Neural progenitor cell (in vitro differentiated cells): ENCODE data around the gene ZIC4. TPM values are rescaled to one million over a fixed set of nuclear protein-coding genes. Genes with fewer than 3 reads are reported as not detected.

Source experiments
- DNase-seq: peaks from one replicate; pipeline ENCODE4 v3.0.0-alpha.2; 2016; ENCODE audit warnings: low spot score
- H2AFZ ChIP-seq: fragments of 200-600 bp; sonication (generic); replicated peaks from 2 replicates; pipeline ENCODE4 v1.6.1; 2016; ENCODE audit warnings: antibody characterized with exemption
- H3F3A ChIP-seq: fragments of 200-600 bp; sonication (generic); 2 replicates; pipeline ENCODE4 v1.6.1; 2016; ENCODE audit warnings: antibody characterized with exemption, low read depth
- H3K27ac ChIP-seq: fragments of 200-600 bp; sonication (generic); 2 replicates; pipeline ENCODE4 v1.5.1; 2016; ENCODE audit warnings: mild to moderate bottlenecking
- H3K27me3 ChIP-seq: fragments of 200-600 bp; sonication (generic); 2 replicates; pipeline ENCODE4 v1.6.1; 2016; ENCODE audit warnings: mild to moderate bottlenecking, moderate library complexity
- H3K36me3 ChIP-seq: fragments of 200-600 bp; sonication (generic); 2 replicates; pipeline ENCODE4 v1.5.1; 2016
- H3K4me1 ChIP-seq: fragments of 200-600 bp; sonication (generic); 2 replicates; pipeline ENCODE4 v1.6.1; 2016; ENCODE audit warnings: mixed run types
- H3K4me2 ChIP-seq: fragments of 200-600 bp; sonication (generic); 2 replicates; pipeline ENCODE4 v1.6.1; 2016
- H3K4me3 ChIP-seq: fragments of 200-600 bp; sonication (generic); 2 replicates; pipeline ENCODE4 v1.5.1; 2016
- H3K79me2 ChIP-seq: fragments of 200-600 bp; sonication (generic); 2 replicates; pipeline ENCODE4 v1.6.1; 2016; ENCODE audit warnings: low read depth
- H3K9ac ChIP-seq: fragments of 200-600 bp; sonication (generic); 2 replicates; pipeline ENCODE4 v1.6.1; 2016
- H3K9me3 ChIP-seq: fragments of 200-600 bp; sonication (generic); 2 replicates; pipeline ENCODE4 v1.5.1; 2016; ENCODE audit warnings: low read depth
- H4K20me1 ChIP-seq: fragments of 200-600 bp; sonication (generic); 2 replicates; pipeline ENCODE4 v1.6.1; 2016; ENCODE audit warnings: low read depth
- H3K27ac Mint-ChIP-seq: 3 replicates; pipeline ENCODE4 v1.8.0; 2021; ENCODE audit warnings: mixed read lengths
- H3K27me3 Mint-ChIP-seq: 2 replicates; pipeline ENCODE4 v1.8.0; 2022; ENCODE audit warnings: low read depth, mild to moderate bottlenecking, inconsistent platforms, moderate library complexity, mixed read lengths; ENCODE audit not compliant: insufficient read depth
- H3K36me3 Mint-ChIP-seq: 3 replicates; pipeline ENCODE4 v1.8.0; 2021; ENCODE audit warnings: mixed read lengths
- H3K4me1 Mint-ChIP-seq: 3 replicates; pipeline ENCODE4 v1.8.0; 2021; ENCODE audit warnings: mixed read lengths
- H3K4me3 Mint-ChIP-seq: 3 replicates; pipeline ENCODE4 v1.8.0; 2021; ENCODE audit warnings: mild to moderate bottlenecking, moderate library complexity, mixed read lengths
- H3K9me3 Mint-ChIP-seq: 3 replicates; pipeline ENCODE4 v1.8.0; 2020; ENCODE audit warnings: mixed read lengths
- EZH2 ChIP-seq: fragments of 200-600 bp; sonication (generic); IDR thresholded peaks from 2 replicates; pipeline ENCODE4 v1.6.1; 2017; ENCODE audit warnings: antibody characterized with exemption, mild to moderate bottlenecking, moderate library complexity
- EZH2phosphoT487 ChIP-seq: fragments of 200-600 bp; sonication (generic); IDR thresholded peaks from 2 replicates; pipeline ENCODE4 v1.6.1; 2017; ENCODE audit warnings: antibody characterized with exemption
- total RNA-seq: library from RNA; depleted of rRNA; stranded (reverse); fragments of >200 nt; gene quantifications from 2 replicates; pipeline ENCODE4 v1.2.3, GENCODE V29; 2015; ENCODE audit warnings: low replicate concordance
- TF ChIP-seq, protein P1 (sequence below): fragments of 200-600 bp; sonication (generic); IDR thresholded peaks from 2 replicates; pipeline ENCODE4 v1.5.1; 2017; ENCODE audit warnings: antibody characterized with exemption, mild to moderate bottlenecking

ZIC4 gene
- total RNA-seq, 1 donor from 2014 or later, result 0.64 TPM

DNA sequence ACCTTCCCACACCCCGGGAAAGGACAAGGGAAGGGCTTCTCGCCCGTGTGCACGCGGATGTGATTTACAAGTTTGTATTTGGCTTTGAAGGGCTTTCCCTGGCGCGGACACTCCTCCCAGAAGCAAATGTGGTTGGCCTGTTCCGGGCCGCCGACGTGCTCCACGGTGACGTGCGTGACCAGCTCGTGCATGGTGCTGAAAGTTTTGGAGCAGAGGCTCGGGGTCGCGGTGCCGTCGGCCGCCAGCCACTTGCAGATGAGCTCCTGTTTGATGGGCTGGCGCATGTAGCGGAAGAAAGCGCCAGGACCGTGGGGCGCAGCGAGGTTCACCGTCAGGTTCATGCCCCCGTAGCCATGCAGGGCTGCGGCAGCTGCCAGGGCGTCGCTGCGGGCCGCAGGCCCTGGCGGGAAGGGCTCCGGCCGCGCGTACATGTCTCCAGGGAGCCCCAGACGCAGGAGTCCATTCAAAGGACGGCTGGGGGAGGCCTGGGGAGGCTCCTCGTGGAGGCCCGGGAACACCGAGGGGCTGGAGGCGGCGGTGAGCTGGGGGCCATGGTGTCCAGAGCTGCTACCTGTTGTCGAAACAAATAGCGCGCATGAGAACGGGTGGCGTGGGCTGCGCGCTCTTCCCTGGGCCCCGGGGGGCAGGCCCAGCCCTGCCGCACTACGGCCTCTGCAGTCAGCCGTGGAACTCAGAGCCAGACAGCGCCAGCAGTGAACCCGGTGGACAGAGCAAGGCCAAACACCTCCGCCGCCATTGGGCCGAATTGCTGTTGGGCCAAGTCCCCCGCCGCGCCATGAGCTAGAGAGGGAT, 10.2 kb downstream of the ZIC4 start:
- peaks cover 59% of the 10 kb centered on the region for H3F3A ChIP-seq
- Mint-ChIP-seq H3K27ac (peak overlapping the region; percentile 100), H3K4me3 (peak overlapping the region; percentile 91), H3K4me1 (peaks cover 74% of the 10 kb centered on the region), H3K27me3 (peaks cover 43% of the 10 kb centered on the region), H3K36me3 (peaks cover 56% of the 10 kb centered on the region), H3K9me3 (peaks cover 12% of the 10 kb centered on the region)
- peak; percentile 54 for DNase-seq
- peak overlapping the region; percentile 75 for H3K4me2 ChIP-seq
- H3K36me3 ChIP-seq, result no peaks in the 10 kb centered on the region
- peaks cover 53% of the 10 kb centered on the region for H3K4me1 ChIP-seq
- TF ChIP-seq EZH2 (peak; percentile 97), EZH2phosphoT487 (peak; percentile 87)
- TF ChIP-seq, protein P1, sequence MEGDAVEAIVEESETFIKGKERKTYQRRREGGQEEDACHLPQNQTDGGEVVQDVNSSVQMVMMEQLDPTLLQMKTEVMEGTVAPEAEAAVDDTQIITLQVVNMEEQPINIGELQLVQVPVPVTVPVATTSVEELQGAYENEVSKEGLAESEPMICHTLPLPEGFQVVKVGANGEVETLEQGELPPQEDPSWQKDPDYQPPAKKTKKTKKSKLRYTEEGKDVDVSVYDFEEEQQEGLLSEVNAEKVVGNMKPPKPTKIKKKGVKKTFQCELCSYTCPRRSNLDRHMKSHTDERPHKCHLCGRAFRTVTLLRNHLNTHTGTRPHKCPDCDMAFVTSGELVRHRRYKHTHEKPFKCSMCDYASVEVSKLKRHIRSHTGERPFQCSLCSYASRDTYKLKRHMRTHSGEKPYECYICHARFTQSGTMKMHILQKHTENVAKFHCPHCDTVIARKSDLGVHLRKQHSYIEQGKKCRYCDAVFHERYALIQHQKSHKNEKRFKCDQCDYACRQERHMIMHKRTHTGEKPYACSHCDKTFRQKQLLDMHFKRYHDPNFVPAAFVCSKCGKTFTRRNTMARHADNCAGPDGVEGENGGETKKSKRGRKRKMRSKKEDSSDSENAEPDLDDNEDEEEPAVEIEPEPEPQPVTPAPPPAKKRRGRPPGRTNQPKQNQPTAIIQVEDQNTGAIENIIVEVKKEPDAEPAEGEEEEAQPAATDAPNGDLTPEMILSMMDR, result no peak
- H3K27ac ChIP-seq, result no peak overlapping the region
- H3K9me3 ChIP-seq, result no peaks in the 10 kb centered on the region
- no peak overlapping the region for H3K9ac ChIP-seq
- no peak overlapping the region for H2AFZ ChIP-seq
- H3K4me3 ChIP-seq, result peak overlapping the region; percentile 41
- no peaks in the 10 kb centered on the region for H3K79me2 ChIP-seq
- peaks cover 100% of the 10 kb centered on the region for H3K27me3 ChIP-seq
- peaks cover 50% of the 10 kb centered on the region for H4K20me1 ChIP-seq

GRCh38 chr3:147394884-147395225, 11.5 kb downstream of the ZIC4 start:
- H3F3A ChIP-seq, result peaks cover 67% of the 10 kb centered on the region
- Mint-ChIP-seq H3K9me3 (peaks cover 12% of the 10 kb centered on the region), H3K27me3 (peaks cover 43% of the 10 kb centered on the region), H3K36me3 (peaks cover 50% of the 10 kb centered on the region), H3K27ac (peak overlapping the region; percentile 100), H3K4me1 (peaks cover 75% of the 10 kb centered on the region), H3K4me3 (peak overlapping the region; percentile 91)
- no peak overlapping the region for H2AFZ ChIP-seq
- H4K20me1 ChIP-seq, result peaks cover 62% of the 10 kb centered on the region
- no peaks in the 10 kb centered on the region for H3K36me3 ChIP-seq
- no peak overlapping the region for H3K27ac ChIP-seq
- peak overlapping the region; percentile 60 for H3K4me3 ChIP-seq
- TF ChIP-seq EZH2phosphoT487, result no peak
- TF ChIP-seq, protein P1, result no peak
- no peak for TF ChIP-seq EZH2
- no peak for DNase-seq
- no peaks in the 10 kb centered on the region for H3K9me3 ChIP-seq
- H3K4me2 ChIP-seq, result peak overlapping the region; percentile 94
- H3K79me2 ChIP-seq, result no peaks in the 10 kb centered on the region
- peaks cover 60% of the 10 kb centered on the region for H3K4me1 ChIP-seq
- peaks cover 100% of the 10 kb centered on the region for H3K27me3 ChIP-seq
- no peak overlapping the region for H3K9ac ChIP-seq

DNA sequence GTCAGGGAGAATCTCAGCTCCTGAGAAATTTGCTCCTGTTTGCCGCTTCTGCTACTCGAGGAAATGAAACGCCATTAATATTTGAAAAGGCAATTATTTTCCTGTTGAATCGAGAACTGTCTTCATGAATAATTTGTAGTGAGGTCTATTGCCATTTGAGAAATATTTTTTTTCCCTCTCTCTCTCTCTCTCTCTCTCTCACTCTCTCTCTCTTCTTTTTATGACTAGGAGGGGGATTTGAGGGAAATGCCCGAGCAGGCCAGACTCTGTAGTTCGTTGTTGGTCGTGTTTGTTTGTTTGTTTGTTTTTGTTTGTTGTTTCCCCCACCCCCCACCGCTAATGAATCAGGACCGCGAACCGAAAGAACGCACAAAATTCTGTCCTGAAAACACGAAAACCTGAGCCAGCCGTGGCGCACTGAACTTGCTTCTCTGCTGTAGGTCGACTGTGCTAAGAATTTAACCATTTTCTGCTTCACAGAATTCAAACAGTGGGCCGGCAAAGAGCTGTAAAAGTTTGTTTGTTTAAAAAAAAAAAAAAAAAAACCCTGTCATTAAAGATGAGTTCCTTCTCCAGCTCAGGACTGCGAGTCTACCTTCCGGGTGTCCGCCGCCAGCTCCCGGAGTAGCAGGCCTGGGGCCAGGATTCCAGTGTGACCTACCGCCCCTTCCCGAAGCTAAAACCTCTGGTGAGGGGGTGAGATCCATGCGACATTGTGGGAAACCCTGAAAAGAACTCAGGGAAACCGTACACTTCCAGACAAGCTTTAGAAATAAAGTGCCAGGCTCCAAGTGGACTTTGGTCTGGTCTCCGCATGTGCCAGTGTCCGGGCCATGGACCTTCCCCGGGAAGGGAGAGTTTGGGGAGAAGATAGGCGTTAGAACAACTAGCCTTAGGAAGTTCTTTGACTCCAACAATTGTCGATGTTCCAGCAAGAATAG, 12.1 kb downstream of the ZIC4 start:
- peaks cover 12% of the 10 kb centered on the region for H3K9me3 Mint-ChIP-seq
- H3K4me1 Mint-ChIP-seq, result peaks cover 75% of the 10 kb centered on the region
- TF ChIP-seq, protein P1, result no peak
- TF ChIP-seq EZH2 (peak; percentile 86), EZH2phosphoT487 (peak; percentile 86)
- no peak overlapping the region for H3K27ac ChIP-seq
- H3K9ac ChIP-seq, result no peak overlapping the region
- DNase-seq, result peak; percentile 64
- peaks cover 72% of the 10 kb centered on the region for H3F3A ChIP-seq
- no peaks in the 10 kb centered on the region for H3K79me2 ChIP-seq
- H3K27ac Mint-ChIP-seq, result peak overlapping the region; percentile 100
- H4K20me1 ChIP-seq, result peaks cover 67% of the 10 kb centered on the region
- H3K4me3 ChIP-seq, result peak overlapping the region; percentile 60
- H3K9me3 ChIP-seq, result no peaks in the 10 kb centered on the region
- peaks cover 67% of the 10 kb centered on the region for H3K4me1 ChIP-seq
- H3K36me3 ChIP-seq, result no peaks in the 10 kb centered on the region
- H3K27me3 ChIP-seq, result peaks cover 100% of the 10 kb centered on the region
- H2AFZ ChIP-seq, result peak overlapping the region; percentile 95
- H3K4me3 Mint-ChIP-seq, result peak overlapping the region; percentile 91
- H3K36me3 Mint-ChIP-seq, result peaks cover 43% of the 10 kb centered on the region
- H3K27me3 Mint-ChIP-seq, result peaks cover 41% of the 10 kb centered on the region
- peak overlapping the region; percentile 94 for H3K4me2 ChIP-seq
